OCI-LY7 (cell line): ENCODE data around the gene MYO7A. TPM values are rescaled to one million over a fixed set of nuclear protein-coding genes. Genes with fewer than 3 reads are reported as not detected.

ENCODE experiments used
- BruUV-seq: library from RNA; stranded (reverse); fragments of 400-500 nt; replicated peaks from 2 replicates; lab custom pipeline; 2021; lab: Mats Ljungman, UMichigan
- CTCF ChIA-PET: fragments of 300-600 bp; sonication (Branson Sonifier 250); formaldehyde crosslinking; loops from one replicate; lab custom pipeline; 2022; ENCODE audit warnings: antibody characterized with exemption; ENCODE audit not compliant: unreplicated experiment; lab: Charles Lee
- POLR2A ChIA-PET: fragments of 300-600 bp; sonication (Branson Sonifier 250); formaldehyde crosslinking; loops from one replicate; lab custom pipeline; 2022; ENCODE audit warnings: antibody characterized with exemption; lab: Charles Lee
- DNase-seq: peaks from one replicate; pipeline ENCODE4 v3.0.0-alpha.2; 2015; ENCODE audit warnings: low spot score
- H2AFZ ChIP-seq: fragments of 200-600 bp; sonication (generic), shearing (Covaris generic); 2 replicates; pipeline ENCODE4 v1.6.1; 2014; ENCODE audit warnings: mild to moderate bottlenecking, antibody characterized with exemption, low read length, moderate library complexity
- H3K27ac ChIP-seq: fragments of 200-600 bp; sonication (generic); 2 replicates; pipeline ENCODE4 v1.5.1; 2014; ENCODE audit warnings: mixed run types, low read depth, mild to moderate bottlenecking, moderate library complexity, low read length, inconsistent platforms; ENCODE audit not compliant: poor library complexity, severe bottlenecking
- H3K36me3 ChIP-seq: fragments of 200-600 bp; sonication (generic); 2 replicates; pipeline ENCODE4 v1.6.1; 2014; ENCODE audit warnings: mild to moderate bottlenecking, antibody characterized with exemption, low read length, moderate library complexity, mixed read lengths; ENCODE audit not compliant: insufficient read depth
- H3K4me1 ChIP-seq: fragments of 200-600 bp; sonication (generic); 2 replicates; pipeline ENCODE4 v1.5.1; 2014; ENCODE audit warnings: mild to moderate bottlenecking, low read length; ENCODE audit not compliant: insufficient read depth, poor library complexity, severe bottlenecking
- H3K4me2 ChIP-seq: fragments of 200-600 bp; sonication (generic); 2 replicates; pipeline ENCODE4 v1.6.1; 2014; ENCODE audit warnings: mild to moderate bottlenecking, low read length
- H3K4me3 ChIP-seq: fragments of 200-600 bp; sonication (generic); 2 replicates; pipeline ENCODE4 v1.5.1; 2014; ENCODE audit warnings: mild to moderate bottlenecking, low read depth, low read length; ENCODE audit not compliant: poor library complexity, severe bottlenecking
- H3K79me2 ChIP-seq: fragments of 200-600 bp; sonication (generic); 2 replicates; pipeline ENCODE4 v1.6.1; 2016; ENCODE audit warnings: low read depth, mild to moderate bottlenecking, low read length, moderate library complexity, mixed read lengths; ENCODE audit not compliant: insufficient read depth
- H3K9me2 ChIP-seq: fragments of 200-600 bp; sonication (generic); 2 replicates; pipeline ENCODE4 v1.6.1; 2016; ENCODE audit warnings: mild to moderate bottlenecking, low read length, mixed read lengths; ENCODE audit not compliant: insufficient read depth
- H3K9me3 ChIP-seq: fragments of 200-600 bp; sonication (generic); 2 replicates; pipeline ENCODE4 v1.6.1; 2014; ENCODE audit warnings: mild to moderate bottlenecking, mixed run types, low read length, mixed read lengths
- H4K20me1 ChIP-seq: fragments of 200-600 bp; sonication (generic); 2 replicates; pipeline ENCODE4 v1.6.1; 2014; ENCODE audit warnings: mild to moderate bottlenecking, antibody characterized with exemption, low read length, moderate library complexity, mixed read lengths; ENCODE audit not compliant: insufficient read depth
- EZH2phosphoT487 ChIP-seq: fragments of 200-600 bp; sonication (generic); IDR thresholded peaks from 2 replicates; pipeline ENCODE4 v1.6.1; 2018; ENCODE audit warnings: low read depth, borderline replicate concordance, mild to moderate bottlenecking, mixed run types, antibody characterized with exemption, low read length, moderate library complexity, mixed read lengths
- intact Hi-C: fragments of 100-400 bp; cut with micrococcal nuclease; formaldehyde crosslinking; loops from one replicate; pipeline ENCODE4 v1.10.0; 2022; ENCODE audit not compliant: unreplicated experiment
- total RNA-seq, 2 experiments: library from RNA; depleted of rRNA in 1 of 2; stranded (reverse); fragments of >200 nt in 1 of 2; shearing (Covaris generic) in 1 of 2; gene quantifications; 2 replicates each; pipeline ENCODE4 v1.2.3, GENCODE V29; 2014 to 2022
- TF ChIP-seq, protein P1 (sequence below): fragments of 200-600 bp; sonication (generic); conservative IDR thresholded peaks from 2 replicates; pipeline ENCODE4 v1.5.1; 2014; ENCODE audit warnings: mild to moderate bottlenecking, antibody characterized with exemption, low read length, moderate library complexity, mixed read lengths

MYO7A gene
- total RNA-seq, 2 experiments from 2014 or later: not detected

- Histone ChIP-seq H4K20me1 (no peaks in the 10 kb centered on the region), H3K79me2 (no peaks in the 10 kb centered on the region), H3K4me2 (no peak overlapping the region), H2AFZ (no peak overlapping the region), H3K9me2 (no peaks in the 10 kb centered on the region), H3K4me1 (no peaks in the 10 kb centered on the region), H3K9me3 (no peaks in the 10 kb centered on the region), H3K27ac (no peak overlapping the region), H3K4me3 (no peak overlapping the region), H3K36me3 (no peaks in the 10 kb centered on the region)
- no peak for DNase-seq
- TF ChIP-seq, protein P1, sequence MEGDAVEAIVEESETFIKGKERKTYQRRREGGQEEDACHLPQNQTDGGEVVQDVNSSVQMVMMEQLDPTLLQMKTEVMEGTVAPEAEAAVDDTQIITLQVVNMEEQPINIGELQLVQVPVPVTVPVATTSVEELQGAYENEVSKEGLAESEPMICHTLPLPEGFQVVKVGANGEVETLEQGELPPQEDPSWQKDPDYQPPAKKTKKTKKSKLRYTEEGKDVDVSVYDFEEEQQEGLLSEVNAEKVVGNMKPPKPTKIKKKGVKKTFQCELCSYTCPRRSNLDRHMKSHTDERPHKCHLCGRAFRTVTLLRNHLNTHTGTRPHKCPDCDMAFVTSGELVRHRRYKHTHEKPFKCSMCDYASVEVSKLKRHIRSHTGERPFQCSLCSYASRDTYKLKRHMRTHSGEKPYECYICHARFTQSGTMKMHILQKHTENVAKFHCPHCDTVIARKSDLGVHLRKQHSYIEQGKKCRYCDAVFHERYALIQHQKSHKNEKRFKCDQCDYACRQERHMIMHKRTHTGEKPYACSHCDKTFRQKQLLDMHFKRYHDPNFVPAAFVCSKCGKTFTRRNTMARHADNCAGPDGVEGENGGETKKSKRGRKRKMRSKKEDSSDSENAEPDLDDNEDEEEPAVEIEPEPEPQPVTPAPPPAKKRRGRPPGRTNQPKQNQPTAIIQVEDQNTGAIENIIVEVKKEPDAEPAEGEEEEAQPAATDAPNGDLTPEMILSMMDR: no peak
- no peak for TF ChIP-seq EZH2phosphoT487
- no TSS peak for BruUV-seq
- CTCF ChIA-PET: no interaction called here
- intact Hi-C loops: no loop called here
- POLR2A ChIA-PET: no interaction called here
Measured at GRCh38 chr11:77183431-77183984, 55.5 kb downstream of the MYO7A start.

DNA sequence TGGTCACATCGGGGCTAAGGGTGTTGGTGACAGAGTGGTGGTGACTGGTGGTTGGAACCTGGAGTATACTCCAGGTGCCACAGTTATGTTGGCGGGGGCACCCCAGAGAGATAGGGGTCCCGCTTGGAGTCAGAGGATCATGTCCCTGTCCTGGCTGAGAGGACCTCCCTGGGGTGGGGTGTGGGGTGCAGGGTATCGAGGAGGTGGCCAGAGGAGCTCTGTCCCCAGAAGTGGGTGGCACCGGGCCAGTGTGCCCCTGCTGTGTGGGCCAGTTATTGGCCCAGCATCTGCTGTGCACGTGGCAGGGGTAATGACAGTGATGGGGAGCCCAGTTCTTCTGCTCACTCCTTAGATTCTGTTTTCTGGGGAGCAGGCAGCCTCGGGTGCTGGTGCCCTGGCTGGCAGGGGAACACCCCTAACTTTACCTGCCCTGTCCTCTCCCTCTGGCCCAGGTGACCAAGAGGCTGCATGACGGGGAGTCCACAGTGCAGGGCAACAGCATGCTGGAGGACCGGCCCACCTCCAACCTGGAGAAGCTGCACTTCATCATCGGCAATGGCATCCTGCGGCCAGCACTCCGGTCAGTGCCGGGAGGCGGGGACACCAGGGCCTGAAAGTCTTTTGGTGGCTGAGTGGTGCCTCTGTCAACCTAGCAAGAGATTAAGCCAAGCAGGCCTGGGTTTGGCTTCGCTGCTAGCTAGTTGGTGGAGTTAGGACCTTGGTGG is 56.3 kb downstream of the MYO7A start:
- no TSS peak for BruUV-seq
- POLR2A ChIA-PET: no interaction called here

More for the DNA sequence above, 56.3 kb downstream of the MYO7A start:
- CTCF ChIA-PET: no interaction called here
- H3K4me3 ChIP-seq: no peak overlapping the region
- no peaks in the 10 kb centered on the region for H3K4me1 ChIP-seq
- intact Hi-C loops: no loop called here
- H3K36me3 ChIP-seq: no peaks in the 10 kb centered on the region
- no peak overlapping the region for H3K27ac ChIP-seq
- TF ChIP-seq, protein P1: no peak
- no peak for TF ChIP-seq EZH2phosphoT487
- no peaks in the 10 kb centered on the region for H4K20me1 ChIP-seq
- no peaks in the 10 kb centered on the region for H3K9me2 ChIP-seq
- H3K9me3 ChIP-seq: no peaks in the 10 kb centered on the region
- no peak overlapping the region for H3K4me2 ChIP-seq
- no peak overlapping the region for H2AFZ ChIP-seq
- DNase-seq: no peak
- H3K79me2 ChIP-seq: no peaks in the 10 kb centered on the region
